ENCODE data around the gene PHF21B.
"Not testable (repeated sequence)": the region's sequence is repeated elsewhere in the genome, so short reads cannot be mapped to it uniquely, and the experiment has no call there.

PHF21B gene

GRCh38 chr22:44932493-44932892 lies 77.3 kb downstream of the PHF21B start:
- no peak for DNase-seq

DNA sequence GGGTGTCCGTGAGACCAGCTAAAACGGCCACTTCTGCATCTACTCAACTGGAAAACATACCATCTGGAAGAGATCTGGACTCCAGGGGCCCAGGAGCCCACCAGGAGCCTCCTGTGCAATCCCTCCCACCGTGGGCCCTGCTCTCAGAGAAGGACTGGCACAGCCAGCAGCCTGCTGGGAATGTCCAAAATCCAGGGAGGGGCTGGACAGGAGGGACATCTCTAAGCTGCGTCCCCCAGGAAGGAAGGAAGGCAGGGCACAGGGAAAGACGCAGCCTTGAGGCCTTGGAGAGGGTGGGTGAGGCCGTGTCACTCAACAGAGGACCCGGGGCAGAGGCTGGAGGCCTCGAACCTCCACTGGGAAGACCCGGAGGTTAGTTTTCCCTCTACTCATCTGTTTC lies 78.0 kb downstream of the PHF21B start:
- no peak for DNase-seq

DNA sequence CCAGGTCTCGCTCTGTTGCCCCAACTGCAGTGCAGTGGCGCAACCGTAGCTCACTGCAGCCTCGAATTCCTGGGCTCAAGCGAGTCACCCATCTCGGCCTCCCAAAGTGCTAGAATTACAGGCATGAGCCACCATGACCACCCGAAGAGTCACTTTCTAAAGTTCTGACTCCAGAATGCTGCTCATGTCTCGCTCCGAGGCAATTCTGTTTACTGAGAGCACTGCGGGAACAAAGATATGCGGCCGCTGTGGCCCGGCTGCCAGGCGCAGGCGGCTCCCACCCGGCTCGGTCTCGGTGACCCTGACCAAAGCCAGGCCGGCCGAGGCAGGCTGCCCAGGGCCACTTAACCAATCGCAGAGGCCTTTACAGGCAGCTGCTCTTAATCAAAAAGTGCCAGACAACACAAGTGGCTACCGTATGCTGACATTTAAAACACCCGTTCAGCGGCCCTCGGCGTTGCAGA lies 78.7 kb downstream of the PHF21B start:
- DNase-seq = no peak

- DNase-seq = no peak
Measured at GRCh38 chr22:44930711-44931035, 79.1 kb downstream of the PHF21B start.

- no peak for DNase-seq
Measured at GRCh38 chr22:44930016-44930710, 79.6 kb downstream of the PHF21B start.

GRCh38 chr22:44929359-44930015 lies 80.3 kb downstream of the PHF21B start:
- DNase-seq = no peak

- DNase-seq = no peak
Measured at GRCh38 chr22:44928711-44929358, 81.0 kb downstream of the PHF21B start.

DNA sequence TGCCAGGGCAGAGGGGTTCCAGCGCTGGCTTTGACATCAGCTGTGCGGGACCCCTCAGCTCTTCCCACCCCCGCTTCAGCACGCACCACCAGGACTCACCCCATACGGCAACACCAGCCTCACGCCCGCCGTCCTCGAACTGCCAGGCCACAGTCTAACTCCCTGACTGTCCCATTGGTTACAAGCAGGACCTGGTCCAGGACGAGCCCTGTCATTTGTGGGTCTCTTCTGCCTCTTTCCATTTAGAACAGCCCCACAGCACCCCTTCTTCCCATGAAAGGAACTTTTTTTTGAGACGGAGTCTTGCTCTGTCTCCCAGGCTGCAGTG lies 81.7 kb downstream of the PHF21B start:
- no peak for DNase-seq

- no peak for DNase-seq
Measured at GRCh38 chr22:44927463-44928135, 82.2 kb downstream of the PHF21B start.

DNA sequence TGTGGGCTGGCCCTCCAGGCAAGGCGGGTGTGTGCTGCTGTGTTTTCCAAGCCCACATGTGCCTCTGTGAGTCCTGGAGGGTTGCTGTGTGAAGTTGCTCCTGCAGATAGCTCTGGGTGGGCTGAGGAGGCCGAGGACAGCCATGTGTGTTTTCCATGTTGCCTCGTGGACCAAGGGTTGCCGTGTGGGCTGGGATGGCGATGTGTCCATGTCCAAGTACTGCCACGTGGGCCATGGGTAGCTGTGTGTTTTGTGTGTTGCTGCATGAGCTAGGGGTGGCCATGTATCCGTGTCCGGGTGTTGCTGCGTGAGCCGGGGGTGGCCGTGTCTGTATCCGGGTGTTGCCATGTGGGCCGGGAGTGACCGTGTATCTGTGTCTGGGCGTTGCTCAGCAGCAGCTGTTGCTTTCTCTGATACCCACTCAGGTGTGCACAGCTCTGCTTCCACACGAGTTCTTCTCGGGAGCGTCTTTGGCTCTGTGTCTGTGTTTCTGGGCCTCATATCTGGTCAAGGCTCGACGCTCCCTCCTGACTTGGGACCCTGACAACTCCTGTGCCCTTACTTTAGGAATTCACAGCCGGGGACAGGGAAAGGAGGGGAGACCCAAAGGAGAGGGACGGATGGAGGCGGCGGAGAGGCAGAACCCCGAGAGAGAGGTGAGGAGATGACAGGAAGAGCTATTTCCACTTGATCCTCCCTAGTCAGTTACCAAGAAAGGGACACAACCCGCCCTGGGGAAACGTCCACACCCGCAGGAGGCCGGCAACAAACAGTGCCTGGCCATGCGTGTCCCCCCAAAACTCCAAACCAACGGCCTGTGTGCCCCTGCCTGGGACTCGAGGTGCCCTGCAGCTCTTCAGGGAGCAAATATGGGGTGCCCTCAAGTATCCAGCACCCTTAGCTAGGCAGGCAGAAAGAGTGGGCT lies 83.1 kb downstream of the PHF21B start:
- DNase-seq = no peak

DNA sequence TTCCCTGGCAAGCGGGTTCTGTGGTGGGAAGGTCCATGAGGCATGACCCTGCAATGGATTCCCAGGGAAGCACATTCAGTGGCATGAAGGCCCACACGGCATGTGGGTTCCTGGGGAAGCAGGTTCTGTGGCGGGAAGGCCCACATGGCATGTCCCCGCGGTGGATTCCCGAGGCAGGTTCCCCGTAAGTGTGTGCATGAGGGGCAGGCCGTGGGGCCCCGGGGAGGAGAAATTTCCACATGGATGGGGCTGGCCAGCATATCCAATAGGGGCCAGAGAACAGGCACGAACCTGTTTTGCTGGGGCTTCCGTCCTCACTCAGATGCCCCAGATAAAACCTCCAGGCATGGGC lies 83.7 kb downstream of the PHF21B start:
- DNase-seq = no peak

GRCh38 chr22:44925465-44926123 lies 84.2 kb downstream of the PHF21B start:
- DNase-seq = no peak

GRCh38 chr22:44924710-44925109 lies 85.1 kb downstream of the PHF21B start:
- no peak for DNase-seq

GRCh38 chr22:44924098-44924497 lies 85.7 kb downstream of the PHF21B start:
- no peak for DNase-seq

DNA sequence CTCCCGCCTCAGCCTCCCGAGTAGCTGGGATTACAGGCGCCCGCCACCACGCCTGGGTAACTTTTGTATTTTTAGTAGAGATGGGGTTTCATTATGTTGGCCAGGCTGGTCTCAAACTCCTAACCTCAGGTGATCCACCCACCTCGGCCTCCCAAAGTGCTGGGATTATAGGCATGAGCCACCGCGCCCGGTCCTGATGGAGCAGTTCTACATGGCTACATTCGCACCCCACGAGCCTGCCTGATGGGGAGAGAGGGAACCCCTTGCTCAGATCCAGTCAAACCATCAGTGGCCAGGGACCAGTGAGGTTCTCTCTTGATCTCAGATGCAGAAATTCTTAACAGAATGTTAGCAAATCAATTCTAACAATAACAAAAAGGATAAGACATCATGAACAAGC lies 88.0 kb downstream of the PHF21B start:
- DNase-seq = not testable (repeated sequence)

DNA sequence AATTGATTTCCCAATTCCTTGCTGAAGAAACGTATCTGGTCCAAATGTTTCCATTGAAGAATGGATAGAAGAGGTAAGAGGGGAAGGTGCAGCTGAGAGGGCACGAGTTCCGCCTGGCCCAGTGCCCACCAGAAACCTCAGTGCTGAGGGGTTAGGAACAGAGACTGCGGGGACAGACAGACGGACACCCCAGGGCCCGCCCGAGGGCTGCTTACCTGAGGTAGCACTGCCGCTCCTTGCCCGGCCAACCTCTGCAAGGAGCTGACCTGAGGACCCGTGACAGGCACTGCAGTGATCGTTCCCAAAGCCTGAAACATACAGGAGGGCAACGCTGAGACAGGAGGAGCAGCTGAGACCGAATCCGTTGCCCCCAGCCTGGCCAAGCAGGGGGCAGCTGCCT lies 89.6 kb downstream of the PHF21B start:
- no peak for DNase-seq

GRCh38 chr22:44919691-44920090 lies 90.1 kb downstream of the PHF21B start:
- DNase-seq = no peak

DNA sequence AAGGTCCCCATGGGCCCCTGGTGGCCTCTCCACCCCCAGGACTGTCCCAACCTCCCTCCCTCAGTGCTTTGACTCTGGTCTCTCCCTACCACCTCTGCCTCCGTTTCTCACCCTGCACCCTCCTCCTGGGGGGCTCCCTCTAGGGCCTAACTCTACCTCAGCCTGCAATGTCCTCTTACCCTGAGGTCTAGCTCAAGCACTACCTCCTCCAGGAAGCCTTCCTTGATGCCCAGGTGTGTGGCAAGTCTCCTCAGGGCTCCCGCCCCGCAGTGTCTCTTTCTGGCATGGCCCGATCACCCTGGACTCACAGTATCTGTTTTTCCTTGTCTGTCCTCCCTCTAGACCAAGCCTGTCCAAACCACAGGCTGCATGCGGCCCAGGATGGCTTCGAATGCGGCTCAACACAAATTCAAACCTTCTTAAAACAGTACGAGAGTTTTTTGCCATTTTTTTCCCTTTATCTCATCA lies 90.8 kb downstream of the PHF21B start:
- no peak for DNase-seq

GRCh38 chr22:44918166-44918924 lies 91.5 kb downstream of the PHF21B start:
- no peak for DNase-seq

GRCh38 chr22:44917372-44918165 lies 92.2 kb downstream of the PHF21B start:
- DNase-seq = no peak

Measured in activated CD4-positive, alpha-beta T cell treated with anti-CD3 and anti-CD28 coated beads for 1 hour (primary cell).